SK-N-SH treated with all-trans-retinoic acid at 6 μM for 48 hours (cell line): ENCODE results near the gene SOHLH1.

Experiments used
- ATAC-seq: fragments of 200-7000 bp; cut with Tn5 transposase; 3 replicates; pipeline ENCODE4 v1.9.1; 2020; ENCODE audit warnings: mild to moderate bottlenecking, moderate library complexity
- ARNTL ChIP-seq: fragments of 450-650 bp; formaldehyde crosslinking; IDR thresholded peaks from 2 replicates; pipeline ENCODE4 v1.5.0; 2020; ENCODE audit warnings: low read depth, mild to moderate bottlenecking, moderate library complexity, borderline replicate concordance
- BACH2 ChIP-seq: fragments of 250-450 bp; sonication (Bioruptor Pico); IDR thresholded peaks from 2 replicates; pipeline ENCODE4 v1.9.0; 2021; ENCODE audit warnings: mild to moderate bottlenecking, borderline replicate concordance
- CREB5 ChIP-seq: fragments of 250-450 bp; sonication (Bioruptor Pico); IDR thresholded peaks from 2 replicates; pipeline ENCODE4 v1.5.1; 2020; ENCODE audit warnings: low read depth, mild to moderate bottlenecking, moderate library complexity
- CSDC2 ChIP-seq: fragments of 250-450 bp; sonication (Bioruptor Pico); IDR thresholded peaks from 2 replicates; pipeline ENCODE4 v1.5.0; 2020; ENCODE audit warnings: mild to moderate bottlenecking, moderate library complexity
- ESRRG ChIP-seq: fragments of 250-450 bp; sonication (Bioruptor Pico); IDR thresholded peaks from 2 replicates; pipeline ENCODE4 v1.6.1; 2021; ENCODE audit warnings: mild to moderate bottlenecking
- GLIS3 ChIP-seq: fragments of 250-450 bp; sonication (Bioruptor Pico); IDR thresholded peaks from 2 replicates; pipeline ENCODE4 v1.5.0; 2020; ENCODE audit warnings: mild to moderate bottlenecking, moderate library complexity
- ISL1 ChIP-seq: fragments of 250-450 bp; sonication (Bioruptor Pico); IDR thresholded peaks from 2 replicates; pipeline ENCODE4 v2.1.2; 2022; ENCODE audit warnings: mild to moderate bottlenecking, moderate library complexity
- OSR1 ChIP-seq: fragments of 250-450 bp; sonication (Bioruptor Pico); IDR thresholded peaks from 2 replicates; pipeline ENCODE4 v1.8.0; 2022; ENCODE audit warnings: moderate library complexity, mild to moderate bottlenecking, inconsistent platforms
- PATZ1 ChIP-seq: fragments of 250-450 bp; sonication (Bioruptor Pico); IDR thresholded peaks from 2 replicates; pipeline ENCODE4 v1.8.0; 2020; ENCODE audit warnings: mild to moderate bottlenecking, moderate library complexity, borderline replicate concordance
- PPARA ChIP-seq: fragments of 250-450 bp; sonication (Bioruptor Pico); IDR thresholded peaks from 2 replicates; pipeline ENCODE4 v1.5.0; 2020; ENCODE audit warnings: mild to moderate bottlenecking, borderline replicate concordance
- RARB ChIP-seq: fragments of 250-450 bp; sonication (Bioruptor Pico); IDR thresholded peaks from 2 replicates; pipeline ENCODE4 v1.8.0; 2021; ENCODE audit warnings: mild to moderate bottlenecking, moderate library complexity
- SNAI2 ChIP-seq: fragments of 250-450 bp; sonication (Bioruptor Pico); IDR thresholded peaks from 2 replicates; pipeline ENCODE4 v1.5.0; 2020; ENCODE audit warnings: mild to moderate bottlenecking, moderate library complexity
- TCF4 ChIP-seq: fragments of 250-450 bp; sonication (Bioruptor Pico); IDR thresholded peaks from 2 replicates; pipeline ENCODE4 v1.8.0; 2021; ENCODE audit warnings: mild to moderate bottlenecking, moderate library complexity, borderline replicate concordance
- TOX ChIP-seq: fragments of 250-450 bp; sonication (Bioruptor Pico); IDR thresholded peaks from 2 replicates; pipeline ENCODE4 v1.8.0; 2021; ENCODE audit warnings: mild to moderate bottlenecking, moderate library complexity, borderline replicate concordance
- ZC3H10 ChIP-seq: fragments of 250-450 bp; sonication (Bioruptor Pico); IDR thresholded peaks from 2 replicates; pipeline ENCODE4 v1.5.1; 2021; ENCODE audit warnings: mild to moderate bottlenecking, moderate library complexity
- ZFP3 ChIP-seq: fragments of 250-450 bp; sonication (Bioruptor Pico); IDR thresholded peaks from 2 replicates; pipeline ENCODE4 v1.5.0; 2020; ENCODE audit warnings: mild to moderate bottlenecking, moderate library complexity
- ZNF565 ChIP-seq: fragments of 450-650 bp; formaldehyde crosslinking; conservative IDR thresholded peaks from 2 replicates; pipeline ENCODE4 v1.5.0; 2020; ENCODE audit warnings: low read depth, mild to moderate bottlenecking, moderate library complexity
- ZNF70 ChIP-seq: fragments of 450-650 bp; formaldehyde crosslinking; IDR thresholded peaks from 2 replicates; pipeline ENCODE4 v1.5.0; 2020; ENCODE audit warnings: mild to moderate bottlenecking, moderate library complexity
- ZNF8 ChIP-seq: fragments of 450-650 bp; formaldehyde crosslinking; IDR thresholded peaks from 2 replicates; pipeline ENCODE4 v1.5.0; 2020; ENCODE audit warnings: mild to moderate bottlenecking, moderate library complexity
- TF ChIP-seq, protein P1 (sequence below): fragments of 250-450 bp; sonication (Bioruptor Pico); IDR thresholded peaks from 2 replicates; pipeline ENCODE4 v1.5.1; 2021; ENCODE audit warnings: mild to moderate bottlenecking, moderate library complexity
- TF ChIP-seq, protein P2 (sequence below): fragments of 250-450 bp; sonication (Bioruptor Pico); IDR thresholded peaks from 2 replicates; pipeline ENCODE4 v1.8.0; 2021; ENCODE audit warnings: low read depth, mild to moderate bottlenecking, moderate library complexity, borderline replicate concordance

The SOHLH1 gene

DNA sequence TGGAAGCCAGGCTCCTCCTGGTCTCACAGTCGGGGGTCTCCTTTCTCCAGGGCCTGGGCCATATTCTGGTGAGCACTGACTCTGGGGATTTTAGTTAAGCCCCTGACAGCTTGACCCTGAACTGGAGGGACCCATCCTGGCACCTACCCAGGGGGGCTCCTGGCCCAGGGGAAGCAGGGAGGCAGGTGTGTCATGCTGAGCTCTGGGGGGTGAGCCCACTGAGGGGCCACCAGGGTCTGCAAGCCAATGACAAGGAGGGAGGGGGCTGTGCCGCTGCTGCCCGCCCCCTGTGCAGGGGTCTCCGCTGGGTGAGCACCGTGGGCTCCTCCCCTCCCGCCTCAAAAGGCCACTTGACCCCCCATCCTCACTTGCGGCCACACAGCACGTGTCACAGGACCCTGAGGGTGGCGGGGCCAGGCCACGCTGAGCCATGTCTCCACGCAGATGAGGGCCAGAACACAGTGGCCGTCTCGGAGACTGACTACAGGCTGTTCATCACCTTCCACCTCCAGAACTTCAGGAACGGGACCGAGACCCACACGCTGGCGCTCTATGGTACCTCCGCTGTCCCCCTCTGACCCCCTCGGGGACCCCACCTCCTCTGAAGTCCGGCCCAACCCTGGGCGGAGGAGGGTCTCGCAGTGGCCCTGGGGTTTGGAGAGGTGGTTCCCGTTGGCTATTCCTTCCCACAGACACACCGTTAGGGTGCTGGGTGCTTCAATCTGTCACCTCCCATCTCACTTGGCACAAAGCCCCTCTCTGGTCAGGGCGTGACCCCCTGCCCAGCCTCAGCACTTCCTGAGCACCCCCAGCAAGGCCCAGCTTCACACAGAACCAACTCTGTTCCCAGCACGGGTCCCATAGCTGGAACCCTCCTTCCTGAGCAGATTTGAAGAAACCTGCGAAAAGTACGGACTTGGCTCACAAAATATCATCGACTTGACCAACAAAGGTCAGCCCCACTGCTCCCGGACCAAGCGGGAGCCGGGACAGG is 34.2 kb downstream of the SOHLH1 start:
- no peak; the same call in 2 of the 3 replicates for ATAC-seq

GRCh38 chr9:135664266-135664665 is 35.0 kb downstream of the SOHLH1 start:
- ATAC-seq: no peak
- TF ChIP-seq ESRRG (CRISPR knock-in tag) (no peak), ZNF565 (CRISPR knock-in tag) (no peak), ZNF8 (no peak), BACH2 (CRISPR knock-in tag) (no peak), ARNTL (no peak), RARB (CRISPR knock-in tag) (no peak), ZFP3 (CRISPR knock-in tag) (no peak), PPARA (no peak)
- TF ChIP-seq, protein P1, sequence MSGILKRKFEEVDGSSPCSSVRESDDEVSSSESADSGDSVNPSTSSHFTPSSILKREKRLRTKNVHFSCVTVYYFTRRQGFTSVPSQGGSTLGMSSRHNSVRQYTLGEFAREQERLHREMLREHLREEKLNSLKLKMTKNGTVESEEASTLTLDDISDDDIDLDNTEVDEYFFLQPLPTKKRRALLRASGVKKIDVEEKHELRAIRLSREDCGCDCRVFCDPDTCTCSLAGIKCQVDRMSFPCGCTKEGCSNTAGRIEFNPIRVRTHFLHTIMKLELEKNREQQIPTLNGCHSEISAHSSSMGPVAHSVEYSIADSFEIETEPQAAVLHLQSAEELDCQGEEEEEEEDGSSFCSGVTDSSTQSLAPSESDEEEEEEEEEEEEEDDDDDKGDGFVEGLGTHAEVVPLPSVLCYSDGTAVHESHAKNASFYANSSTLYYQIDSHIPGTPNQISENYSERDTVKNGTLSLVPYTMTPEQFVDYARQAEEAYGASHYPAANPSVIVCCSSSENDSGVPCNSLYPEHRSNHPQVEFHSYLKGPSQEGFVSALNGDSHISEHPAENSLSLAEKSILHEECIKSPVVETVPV (CRISPR knock-in tag): no peak
- TF ChIP-seq, all 23 proteins: peak for 0

More for the DNA sequence above, 34.2 kb downstream of the SOHLH1 start:
- TF ChIP-seq SNAI2 (CRISPR knock-in tag): no peak
- TF ChIP-seq, protein P1 (CRISPR knock-in tag): no peak
- no peak for TF ChIP-seq ISL1
- no peak for TF ChIP-seq ARNTL
- no peak for TF ChIP-seq CSDC2 (CRISPR knock-in tag)
- TF ChIP-seq PPARA: no peak
- TF ChIP-seq ZNF8: no peak
- TF ChIP-seq ESRRG (CRISPR knock-in tag): no peak
- TF ChIP-seq OSR1: no peak
- TF ChIP-seq BACH2 (CRISPR knock-in tag): no peak
- no peak for TF ChIP-seq GLIS3
- TF ChIP-seq ZC3H10: no peak
- TF ChIP-seq PATZ1 (CRISPR knock-in tag): no peak

DNA sequence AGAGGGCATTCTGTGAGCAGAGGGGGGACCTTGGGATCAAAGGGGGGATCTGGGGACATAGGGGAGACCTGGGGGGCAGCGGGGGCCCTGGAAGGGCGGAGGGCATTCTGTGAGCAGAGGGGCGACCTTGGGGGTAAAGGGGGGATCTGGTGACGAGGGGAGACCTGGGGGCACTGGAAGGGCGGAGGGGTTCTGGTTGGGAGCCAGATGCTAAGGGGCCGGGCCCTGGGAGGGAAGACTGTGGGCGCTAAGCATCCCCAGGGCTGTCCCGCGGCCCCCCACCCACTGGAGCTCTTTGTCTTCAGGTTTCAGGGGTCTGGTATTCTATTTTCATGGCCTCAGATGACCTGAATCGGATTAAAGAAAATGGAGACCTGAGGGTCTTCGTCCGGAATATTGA is 35.4 kb downstream of the SOHLH1 start:
- TF ChIP-seq RARB (CRISPR knock-in tag) (no peak), PPARA (no peak), ISL1 (no peak), ZC3H10 (no peak), ZNF70 (CRISPR knock-in tag) (no peak), GLIS3 (no peak), TOX (CRISPR knock-in tag) (no peak), ESRRG (CRISPR knock-in tag) (no peak), ARNTL (no peak), OSR1 (no peak), CREB5 (no peak), ZNF565 (CRISPR knock-in tag) (no peak), TCF4 (CRISPR knock-in tag) (no peak), ZFP3 (CRISPR knock-in tag) (no peak), SNAI2 (CRISPR knock-in tag) (no peak), PATZ1 (CRISPR knock-in tag) (no peak), BACH2 (CRISPR knock-in tag) (no peak)
- TF ChIP-seq, protein P1 (CRISPR knock-in tag): no peak
- TF ChIP-seq, protein P2, sequence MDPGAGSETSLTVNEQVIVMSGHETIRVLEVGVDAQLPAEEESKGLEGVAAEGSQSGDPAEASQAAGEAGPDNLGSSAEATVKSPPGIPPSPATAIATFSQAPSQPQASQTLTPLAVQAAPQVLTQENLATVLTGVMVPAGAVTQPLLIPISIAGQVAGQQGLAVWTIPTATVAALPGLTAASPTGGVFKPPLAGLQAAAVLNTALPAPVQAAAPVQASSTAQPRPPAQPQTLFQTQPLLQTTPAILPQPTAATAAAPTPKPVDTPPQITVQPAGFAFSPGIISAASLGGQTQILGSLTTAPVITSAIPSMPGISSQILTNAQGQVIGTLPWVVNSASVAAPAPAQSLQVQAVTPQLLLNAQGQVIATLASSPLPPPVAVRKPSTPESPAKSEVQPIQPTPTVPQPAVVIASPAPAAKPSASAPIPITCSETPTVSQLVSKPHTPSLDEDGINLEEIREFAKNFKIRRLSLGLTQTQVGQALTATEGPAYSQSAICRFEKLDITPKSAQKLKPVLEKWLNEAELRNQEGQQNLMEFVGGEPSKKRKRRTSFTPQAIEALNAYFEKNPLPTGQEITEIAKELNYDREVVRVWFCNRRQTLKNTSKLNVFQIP (CRISPR knock-in tag): no peak
- ATAC-seq: no peak
